A549 (cell line): ENCODE data around the gene GNG4.

Experiments used
- CBX8 ChIP-seq: fragments of 200-600 bp; sonication (generic); IDR thresholded peaks from 2 replicates; pipeline ENCODE4 v1.6.1; 2016
- CHD4 ChIP-seq: fragments of 200-600 bp; sonication (generic); IDR thresholded peaks from 2 replicates; pipeline ENCODE4 v1.6.1; 2016; ENCODE audit warnings: antibody characterized with exemption, mild to moderate bottlenecking, borderline replicate concordance
- EP300 ChIP-seq, 2 experiments: fragments of >200 bp; sonication (Bioruptor Twin); formaldehyde crosslinking; IDR thresholded peaks; 2 replicates in 1 of 2; 3 replicates in 1 of 2; pipeline ENCODE4 v1.6.1; 2016 to 2017
- HOXB13 ChIP-seq: fragments of 250-450 bp; sonication (Bioruptor Pico); IDR thresholded peaks from 2 replicates; pipeline ENCODE4 v1.5.0; 2020; ENCODE audit warnings: low read depth, mild to moderate bottlenecking, moderate library complexity
- MAFK ChIP-seq: fragments of 450-650 bp; IDR thresholded peaks from 2 replicates; pipeline ENCODE4 v1.6.1; 2014; ENCODE audit not compliant: partially characterized antibody
- MYC ChIP-seq: IDR thresholded peaks from 2 replicates; pipeline ENCODE4 v1.6.1; 2012; ENCODE audit warnings: mild to moderate bottlenecking, inconsistent platforms, low read length, improper control_type of control experiment, borderline replicate concordance
- NPAS2 ChIP-seq: fragments of 250-450 bp; sonication (Bioruptor Pico); IDR thresholded peaks from 2 replicates; pipeline ENCODE4 v1.8.0; 2022; ENCODE audit warnings: mild to moderate bottlenecking, moderate library complexity, borderline replicate concordance
- POLR2AphosphoS2 ChIP-seq: conservative IDR thresholded peaks from 2 replicates; pipeline ENCODE4 v1.6.1; 2012; ENCODE audit warnings: low read length, improper control_type of control experiment, inconsistent platforms
- RFX5 ChIP-seq: fragments of 450-650 bp; IDR thresholded peaks from 2 replicates; pipeline ENCODE4 v1.7.1; 2014; ENCODE audit warnings: antibody characterized with exemption, mild to moderate bottlenecking, moderate library complexity
- TP53 ChIP-seq: fragments of 250-450 bp; sonication (Bioruptor Pico); IDR thresholded peaks from 2 replicates; pipeline ENCODE4 v1.5.0; 2021; ENCODE audit warnings: mild to moderate bottlenecking, moderate library complexity
- TF ChIP-seq, protein P1 (sequence below): fragments of >200 bp; sonication (Bioruptor Twin); formaldehyde crosslinking; IDR thresholded peaks from 3 replicates; pipeline ENCODE4 v1.5.1; 2016

DNA sequence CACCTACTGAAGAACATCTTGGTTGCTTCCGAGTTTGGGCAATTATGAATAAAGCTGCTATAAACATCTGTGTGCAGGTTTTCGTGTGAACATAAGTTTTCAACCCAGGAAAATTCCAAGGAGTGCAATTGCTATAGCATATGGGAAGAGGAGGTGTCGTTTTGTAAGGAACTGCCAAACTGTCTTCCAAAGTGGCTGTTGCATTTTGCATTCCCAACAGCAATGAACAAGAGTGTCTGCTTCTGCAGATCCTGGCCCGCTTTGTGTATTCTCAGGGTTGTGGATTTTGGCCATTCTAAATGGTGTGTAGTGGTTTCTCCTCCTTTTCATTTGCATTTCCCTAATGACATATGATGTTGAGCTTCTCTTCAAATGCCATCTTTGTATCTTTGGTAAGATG, 23.8 kb downstream of the GNG4 start:
- TF ChIP-seq, protein P1, sequence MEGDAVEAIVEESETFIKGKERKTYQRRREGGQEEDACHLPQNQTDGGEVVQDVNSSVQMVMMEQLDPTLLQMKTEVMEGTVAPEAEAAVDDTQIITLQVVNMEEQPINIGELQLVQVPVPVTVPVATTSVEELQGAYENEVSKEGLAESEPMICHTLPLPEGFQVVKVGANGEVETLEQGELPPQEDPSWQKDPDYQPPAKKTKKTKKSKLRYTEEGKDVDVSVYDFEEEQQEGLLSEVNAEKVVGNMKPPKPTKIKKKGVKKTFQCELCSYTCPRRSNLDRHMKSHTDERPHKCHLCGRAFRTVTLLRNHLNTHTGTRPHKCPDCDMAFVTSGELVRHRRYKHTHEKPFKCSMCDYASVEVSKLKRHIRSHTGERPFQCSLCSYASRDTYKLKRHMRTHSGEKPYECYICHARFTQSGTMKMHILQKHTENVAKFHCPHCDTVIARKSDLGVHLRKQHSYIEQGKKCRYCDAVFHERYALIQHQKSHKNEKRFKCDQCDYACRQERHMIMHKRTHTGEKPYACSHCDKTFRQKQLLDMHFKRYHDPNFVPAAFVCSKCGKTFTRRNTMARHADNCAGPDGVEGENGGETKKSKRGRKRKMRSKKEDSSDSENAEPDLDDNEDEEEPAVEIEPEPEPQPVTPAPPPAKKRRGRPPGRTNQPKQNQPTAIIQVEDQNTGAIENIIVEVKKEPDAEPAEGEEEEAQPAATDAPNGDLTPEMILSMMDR = no peak
- TF ChIP-seq CBX8 (no peak), TP53 (CRISPR knock-in tag) (no peak), POLR2AphosphoS2 (no peak), EP300 (IDR thresholded peaks at IDR 0.05) (no peak), MAFK (no peak), MYC (no peak), RFX5 (no peak), HOXB13 (CRISPR knock-in tag) (no peak), CHD4 (no peak), NPAS2 (CRISPR knock-in tag) (no peak)
